Skin epidermis (tissue), 12 donors: ENCODE measurements around the gene BMP3.

Experiments used
- H3K27ac ChIP-seq, 21 experiments: fragments of 200-600 bp; sonication (generic) in 11 of 21; one replicate each; pipeline ENCODE4 v1.5.0; 2020; ENCODE audit warnings: mild to moderate bottlenecking in 3 of 21, inconsistent platforms in 2 of 21, moderate library complexity in 2 of 21
- H3K4me3 ChIP-seq, 7 experiments: fragments of 200-600 bp; sonication (generic) in 2 of 7; one replicate each; pipeline ENCODE4 v1.5.0; 2020; ENCODE audit warnings: inconsistent platforms in 2 of 7, mild to moderate bottlenecking in 2 of 7, moderate library complexity in 1 of 7

BMP3 gene

GRCh38 chr4:81093720-81094401 lies 63.4 kb downstream of the BMP3 start:
- no peak overlapping the region for H3K4me3 ChIP-seq
- no peak overlapping the region for H3K27ac ChIP-seq

- Histone ChIP-seq H3K27ac (no peak overlapping the region), H3K4me3 (no peak overlapping the region)
Measured at GRCh38 chr4:81095389-81095788, 64.9 kb downstream of the BMP3 start.

DNA sequence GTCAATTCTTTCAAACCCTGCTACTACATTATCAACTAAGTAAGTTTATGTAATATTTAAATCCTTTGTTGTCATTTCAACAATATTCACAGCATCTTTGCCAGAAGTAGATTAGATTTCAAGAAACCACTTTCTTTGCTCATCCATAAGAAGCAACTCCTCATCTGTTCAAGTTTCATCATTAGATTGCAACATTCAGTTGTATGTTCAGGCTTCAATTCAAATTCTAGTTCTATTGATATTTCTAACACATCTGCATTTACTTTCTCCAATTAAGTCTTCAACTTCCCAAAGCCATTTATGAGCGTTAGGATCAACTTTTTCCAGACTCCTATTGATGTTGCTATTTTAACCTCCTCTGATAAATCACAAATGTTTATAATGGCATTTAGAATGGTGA lies 66.1 kb downstream of the BMP3 start:
- H3K4me3 ChIP-seq = no peak overlapping the region
- no peak overlapping the region for H3K27ac ChIP-seq

GRCh38 chr4:81102107-81102506 lies 71.6 kb downstream of the BMP3 start:
- Histone ChIP-seq H3K4me3 (no peak overlapping the region), H3K27ac (no peak overlapping the region)

- no peak overlapping the region for H3K27ac ChIP-seq
- no peak overlapping the region for H3K4me3 ChIP-seq
Measured at GRCh38 chr4:81106150-81106549, 75.6 kb downstream of the BMP3 start.
